HepG2 (cell line): ENCODE results near the gene MEP1B. TPM values are rescaled to one million over a fixed set of nuclear protein-coding genes. Genes with fewer than 3 reads are reported as not detected.
A peak's percentile ranks its signal among the peaks of the same experiment; 100 is the strongest.

ENCODE experiments used
- AHDC1 ChIP-seq: sonication (generic); formaldehyde crosslinking; IDR thresholded peaks from 2 replicates; pipeline ENCODE4 v1.5.1; 2020; ENCODE audit warnings: mild to moderate bottlenecking, missing genetic modification reagents, borderline replicate concordance
- ARID2 ChIP-seq: sonication (generic); formaldehyde crosslinking; IDR thresholded peaks from 2 replicates; pipeline ENCODE4 v1.8.1; 2022; ENCODE audit warnings: mild to moderate bottlenecking, missing genetic modification reagents, borderline replicate concordance
- CBX2 ChIP-seq, 2 experiments: fragments of 200-600 bp in 1 of 2; sonication (generic); formaldehyde crosslinking in 1 of 2; IDR thresholded peaks; 2 replicates each; pipeline versions ENCODE4 v1.7.0 to v1.8.1; 2018 to 2022; ENCODE audit warnings: low read depth in 2 of 2, low read length in 1 of 2, mild to moderate bottlenecking in 1 of 2, missing genetic modification reagents in 1 of 2
- FOXA1 ChIP-seq, 2 experiments: fragments of 450-650 bp in 1 of 2; sonication (generic) in 1 of 2; formaldehyde crosslinking in 1 of 2; IDR thresholded peaks; 2 replicates each; pipeline versions ENCODE4 v1.4.0 to v1.6.1; 2016 to 2020; ENCODE audit warnings: missing genetic modification reagents in 1 of 2
- FOXO1 ChIP-seq: sonication (generic); formaldehyde crosslinking; IDR thresholded peaks from 2 replicates; pipeline ENCODE4 v1.4.0; 2020; ENCODE audit warnings: missing genetic modification reagents
- HOXA3 ChIP-seq: sonication (generic); formaldehyde crosslinking; IDR thresholded peaks from 2 replicates; pipeline ENCODE4 v1.5.0; 2020; ENCODE audit warnings: missing genetic modification reagents
- HOXA7 ChIP-seq: sonication (generic); formaldehyde crosslinking; IDR thresholded peaks from 2 replicates; pipeline ENCODE4 v1.8.1; 2022; ENCODE audit warnings: mild to moderate bottlenecking, missing genetic modification reagents, moderate library complexity
- NFIC ChIP-seq: IDR thresholded peaks from 2 replicates; pipeline ENCODE4 v1.6.1; 2012; ENCODE audit warnings: mild to moderate bottlenecking, low read length, inconsistent platforms
- NONO ChIP-seq, 2 experiments: fragments of 450-650 bp in 1 of 2; sonication (generic) in 1 of 2; formaldehyde crosslinking in 1 of 2; IDR thresholded peaks in 1 of 2; conservative IDR thresholded peaks in 1 of 2; 2 replicates each; pipeline versions ENCODE4 v1.6.1 to v1.8.0; 2017 to 2022; ENCODE audit warnings: mild to moderate bottlenecking in 1 of 2, missing genetic modification reagents in 1 of 2, moderate library complexity in 1 of 2
- RFXANK ChIP-seq: IDR thresholded peaks from 2 replicates; pipeline ENCODE4 v1.6.1; 2016
- SPEN ChIP-seq: sonication (generic); formaldehyde crosslinking; IDR thresholded peaks from 2 replicates; pipeline ENCODE4 v1.5.1; 2020; ENCODE audit warnings: low read depth, mild to moderate bottlenecking, missing genetic modification reagents
- SRSF1 ChIP-seq: fragments of 200-400 bp; formaldehyde crosslinking; optimal IDR thresholded peaks from 2 replicates; pipeline ENCODE3; 2017; ENCODE audit warnings: mild to moderate bottlenecking, low read depth, low read length, moderate library complexity
- TMF1 ChIP-seq: sonication (generic); formaldehyde crosslinking; IDR thresholded peaks from 2 replicates; pipeline ENCODE4 v1.8.1; 2022; ENCODE audit warnings: low read depth, missing genetic modification reagents
- USF2 ChIP-seq, 2 experiments: sonication (generic) in 1 of 2; formaldehyde crosslinking in 1 of 2; IDR thresholded peaks; 2 replicates each; pipeline versions ENCODE4 v1.5.1 to v1.6.1; 2011 to 2020; ENCODE audit warnings: borderline replicate concordance in 1 of 2, low read depth in 1 of 2, low read length in 1 of 2, mild to moderate bottlenecking in 1 of 2, missing genetic modification reagents in 1 of 2, moderate library complexity in 1 of 2
- ZMYM3 ChIP-seq: sonication (generic); formaldehyde crosslinking; IDR thresholded peaks from 2 replicates; pipeline ENCODE4 v1.5.1; 2020; ENCODE audit warnings: mild to moderate bottlenecking, missing genetic modification reagents
- ZNF282 ChIP-seq: fragments of 450-650 bp; IDR thresholded peaks from 2 replicates; pipeline ENCODE4 v1.6.1; 2018; ENCODE audit not compliant: partially characterized antibody
- ZNF430 ChIP-seq: sonication (generic); formaldehyde crosslinking; IDR thresholded peaks from 2 replicates; pipeline ENCODE4 v1.9.0; 2021; ENCODE audit warnings: mild to moderate bottlenecking, missing genetic modification reagents
- ZNF607 ChIP-seq: sonication (generic); formaldehyde crosslinking; IDR thresholded peaks from 2 replicates; pipeline ENCODE4 v1.5.1; 2020; ENCODE audit warnings: missing genetic modification reagents, mild to moderate bottlenecking, borderline replicate concordance
- ZNF644 ChIP-seq: IDR thresholded peaks from 2 replicates; pipeline ENCODE4 v1.6.1; 2016; ENCODE audit warnings: low read depth
- ZSCAN31 ChIP-seq: sonication (generic); formaldehyde crosslinking; IDR thresholded peaks from 2 replicates; pipeline ENCODE4 v1.5.0; 2020; ENCODE audit warnings: low read depth, mild to moderate bottlenecking, missing genetic modification reagents
- polyA plus RNA-seq, 8 experiments: library from polyadenylated mRNA; depleted of rRNA in 3 of 8; stranded (reverse) in 7 of 8; unstranded in 1 of 8; fragments of >200 nt; fragmentation: Illumina TruSeq in 4 of 8; extraction: Trizol in 4 of 8; gene quantifications; 2 replicates each; pipeline versions ENCODE4 v1.2.1 to v1.2.3, GENCODE V29; 2011 to 2016; ENCODE audit warnings: low read depth in 4 of 8, missing spikeins in 1 of 8, mixed read lengths in 1 of 8; ENCODE audit not compliant: insufficient read depth in 1 of 8
- total RNA-seq, 5 experiments: library from RNA; depleted of rRNA; stranded (reverse); fragments of >200 nt; fragmentation: Illumina TruSeq; extraction: Trizol; gene quantifications; 2 replicates each; pipeline ENCODE4 v1.2.3, GENCODE V29; 2016; ENCODE audit warnings: low read depth in 1 of 5
- TF ChIP-seq, protein P1 (sequence below): fragments of 450-650 bp; IDR thresholded peaks from 2 replicates; pipeline ENCODE4 v1.6.1; 2016

Gene MEP1B
- total and polyA plus RNA-seq, 2 of the 13 experiments (the other 11 are each of a cell fraction or from before 2014, with no cell fraction given) = not detected

- TF ChIP-seq, protein P1, sequence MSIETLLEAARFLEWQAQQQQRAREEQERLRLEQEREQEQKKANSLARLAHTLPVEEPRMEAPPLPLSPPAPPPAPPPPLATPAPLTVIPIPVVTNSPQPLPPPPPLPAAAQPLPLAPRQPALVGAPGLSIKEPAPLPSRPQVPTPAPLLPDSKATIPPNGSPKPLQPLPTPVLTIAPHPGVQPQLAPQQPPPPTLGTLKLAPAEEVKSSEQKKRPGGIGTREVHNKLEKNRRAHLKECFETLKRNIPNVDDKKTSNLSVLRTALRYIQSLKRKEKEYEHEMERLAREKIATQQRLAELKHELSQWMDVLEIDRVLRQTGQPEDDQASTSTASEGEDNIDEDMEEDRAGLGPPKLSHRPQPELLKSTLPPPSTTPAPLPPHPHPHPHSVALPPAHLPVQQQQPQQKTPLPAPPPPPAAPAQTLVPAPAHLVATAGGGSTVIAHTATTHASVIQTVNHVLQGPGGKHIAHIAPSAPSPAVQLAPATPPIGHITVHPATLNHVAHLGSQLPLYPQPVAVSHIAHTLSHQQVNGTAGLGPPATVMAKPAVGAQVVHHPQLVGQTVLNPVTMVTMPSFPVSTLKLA = no peak
- no peak for TF ChIP-seq ZMYM3 (CRISPR knock-in tag)
- no peak for TF ChIP-seq NONO (IDR thresholded peaks at IDR 0.05)
- TF ChIP-seq NONO (CRISPR knock-in tag; conservative IDR thresholded peaks at IDR 0.05) = no peak
- no peak for TF ChIP-seq ARID2 (CRISPR knock-in tag)
- TF ChIP-seq ZNF644 = no peak
- TF ChIP-seq AHDC1 (CRISPR knock-in tag) = no peak
- TF ChIP-seq SPEN = no peak
- TF ChIP-seq RFXANK (CRISPR knock-in tag) = no peak
- no peak for TF ChIP-seq TMF1 (CRISPR knock-in tag)
- no peak for TF ChIP-seq ZNF430 (CRISPR knock-in tag)
- TF ChIP-seq HOXA7 (CRISPR knock-in tag) = no peak
- TF ChIP-seq CBX2 (IDR thresholded peaks at IDR 0.05; ENCODE audit: low read depth, low read length) = no peak
- no peak for TF ChIP-seq CBX2 (CRISPR knock-in tag; IDR thresholded peaks at IDR 0.05; ENCODE audit: low read depth)
- TF ChIP-seq SRSF1 = no peak
- TF ChIP-seq HOXA3 (CRISPR knock-in tag) = no peak
- 0 out of 2 replicates have a peak, but pooled peaks have one; percentile 35 for TF ChIP-seq FOXO1 (CRISPR knock-in tag)
- no peak for TF ChIP-seq ZNF607 (CRISPR knock-in tag)
- TF ChIP-seq USF2 (IDR thresholded peaks at IDR 0.05; ENCODE audit: low read depth, low read length) = no peak
- no peak for TF ChIP-seq USF2 (CRISPR knock-in tag; IDR thresholded peaks at IDR 0.05; ENCODE audit: borderline replicate concordance)
- TF ChIP-seq NFIC = no peak
- TF ChIP-seq ZSCAN31 = no peak
- TF ChIP-seq ZNF282 = no peak
- no peak for TF ChIP-seq FOXA1 (IDR thresholded peaks at IDR 0.05)
- no peak for TF ChIP-seq FOXA1 (CRISPR knock-in tag; IDR thresholded peaks at IDR 0.05)
Observed at GRCh38 chr18:32158108-32158624, 31.7 kb upstream of the MEP1B start (continued).
